Measurements from ENCODE around the gene AVL9. TPM values are rescaled to one million over a fixed set of nuclear protein-coding genes. Genes with fewer than 3 reads are reported as not detected.

Gene AVL9
- total and polyA plus RNA-seq, 2 of the 13 experiments (the other 11 are each of a cell fraction or from before 2014, with no cell fraction given), result 29.9 to 48.0 TPM

DNA sequence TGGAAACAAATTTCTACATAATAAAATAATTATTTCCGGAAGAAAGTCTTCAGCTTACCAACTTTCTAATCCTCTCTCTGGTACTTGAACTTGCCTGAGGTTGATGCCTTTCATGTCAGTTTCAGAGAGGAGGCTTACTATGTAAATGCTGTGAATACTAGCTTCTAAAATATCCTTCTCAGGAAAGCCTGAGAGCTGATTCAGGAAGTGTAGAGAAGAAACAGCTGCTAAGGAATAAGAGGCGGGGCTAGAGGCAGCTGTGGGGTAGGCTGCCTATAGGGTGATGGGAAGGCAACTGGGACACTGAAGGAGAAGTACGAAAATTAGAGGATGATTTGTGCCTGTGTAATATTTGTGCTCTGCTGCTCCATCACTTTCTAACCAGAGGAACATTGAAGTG is 69.3 kb downstream of the AVL9 start (continued):
- no peak for TF ChIP-seq RBM39 (IDR thresholded peaks at IDR 0.05; ENCODE audit: low read depth, low read length, poor library complexity, severe bottlenecking)

- Histone ChIP-seq H3K9me3 (ENCODE audit: low read length) (no peaks in the 10 kb centered on the region), H4K20me1 (ENCODE audit: insufficient read depth, low read length) (no peaks in the 10 kb centered on the region), H3K4me2 (ENCODE audit: low read depth, low read length) (no peak overlapping the region), H3K79me2 (ENCODE audit: insufficient read depth, low read length) (no peaks in the 10 kb centered on the region), H3K4me1 (ENCODE audit: insufficient read depth, low read length) (no peaks in the 10 kb centered on the region), H3K36me3 (replicated peaks in 1 of 2; ENCODE audit: control insufficient read depth in 1 of 2, insufficient read depth in 2 of 2, low read length in 2 of 2) (peaks cover 7 to 25% of the 10 kb centered on the region in 2 experiments), H3K9ac (ENCODE audit: insufficient read depth, low read depth, low read length) (no peak overlapping the region), H3K27ac (ENCODE audit: extremely low read length, insufficient read depth, low read length) (no peak overlapping the region), H2AFZ (ENCODE audit: low read length) (no peak overlapping the region), H3K27me3 (ENCODE audit: control insufficient read depth in 1 of 2, insufficient read depth in 2 of 2, low read length in 2 of 2) (no peaks in the 10 kb centered on the region), H3K4me3 (replicated peaks in 1 of 3; ENCODE audit: insufficient read depth in 1 of 3, low read depth in 2 of 3, low read length in 3 of 3) (no peak overlapping the region)
- no peak for FAIRE-seq
- ATAC-seq, result no peak
- TF ChIP-seq TOPORS (CRISPR knock-in tag; IDR thresholded peaks at IDR 0.05), result no peak
- TF ChIP-seq ZSCAN25 (CRISPR knock-in tag; IDR thresholded peaks at IDR 0.05), result no peak
- no peak for TF ChIP-seq ZNF549 (CRISPR knock-in tag; IDR thresholded peaks at IDR 0.05)
- TF ChIP-seq JUND (CRISPR knock-in tag; IDR thresholded peaks at IDR 0.05), result no peak
- TF ChIP-seq ZSCAN21 (CRISPR knock-in tag; IDR thresholded peaks at IDR 0.05; ENCODE audit: borderline replicate concordance), result no peak
- no peak for TF ChIP-seq DR1 (CRISPR knock-in tag; IDR thresholded peaks at IDR 0.05)
- TF ChIP-seq ZNF776 (CRISPR knock-in tag; IDR thresholded peaks at IDR 0.05), result no peak
- no peak for TF ChIP-seq SMAD9 (CRISPR knock-in tag; IDR thresholded peaks at IDR 0.05)
- no peak for TF ChIP-seq MBNL3 (CRISPR knock-in tag; conservative IDR thresholded peaks at IDR 0.05)
- no peak for TF ChIP-seq SOX13 (IDR thresholded peaks at IDR 0.05)
- TF ChIP-seq SOX13 (CRISPR knock-in tag; conservative IDR thresholded peaks at IDR 0.05 in 1 of 2, IDR thresholded peaks at IDR 0.05 in 1 of 2), result no peak
- TF ChIP-seq ZNF101 (CRISPR knock-in tag; IDR thresholded peaks at IDR 0.05; ENCODE audit: borderline replicate concordance, low read depth), result no peak
- TF ChIP-seq ZSCAN22 (CRISPR knock-in tag; IDR thresholded peaks at IDR 0.05), result no peak
- TF ChIP-seq ZNF296 (CRISPR knock-in tag; conservative IDR thresholded peaks at IDR 0.05), result no peak
- ChIA-PET POLR2A (no interaction called here), CTCF (ENCODE audit: low intra/inter-chr PET ratio, low total read pairs) (no interaction called here)
- intact Hi-C loops (cut with micrococcal nuclease; ENCODE audit: unreplicated experiment) (no loop called here), in situ Hi-C loops (cut with HindIII; ENCODE audit: extremely low pct_ligation_motif_present, low pct_unique_long_range_greater_than_20kb) (no loop called here)
- WGBS (ENCODE audit: low lambda C conversion rate), result 97% methylated on average over 8 of the region's 8 CpGs
- BruUV-seq (replicated peaks), result no TSS peak
- DNase-seq (ENCODE audit: low spot score), result no peak
These were observed 74.3 kb downstream of the AVL9 start for GRCh38 chr7:32569388-32570289.

Measured in HepG2 (cell line).